ENCODE measurements around the gene ZEB2. TPM values are rescaled to one million over a fixed set of nuclear protein-coding genes. Genes with fewer than 3 reads are reported as not detected.

Gene ZEB2
- total RNA-seq: 10 to 100 TPM; 40.4 to 40.9 TPM

GRCh38 chr2:144519934-144520731 lies at the start of gene ZEB2:
ZEB2 (minus strand) TSS chr2:144520119; CDS start chr2:144517350, 2,769 bp downstream.
- peak; percentile 78 for DNase-seq
- no peaks in the 10 kb centered on the region for H3K9me3 Mint-ChIP-seq (ENCODE audit: low read depth)
- no peak within 1 kb of the TSS for H3K27ac Mint-ChIP-seq
- CTCF ChIA-PET: interaction anchor here (0.7 to 1.7 kb wide), 5 partner anchors 9 to 358 kb away, joined by 3 to 7 read pairs (median 4); no protein-coding TSS in a partner anchor
- peaks cover 36% of the 10 kb centered on the region for H3K27me3 Mint-ChIP-seq
- H3K4me1 Mint-ChIP-seq: peaks cover 27% of the 10 kb centered on the region
- peaks cover 4% of the 10 kb centered on the region for H3K36me3 Mint-ChIP-seq
- H3K4me3 Mint-ChIP-seq: no peak within 1 kb of the TSS
- ATAC-seq: peak; percentile 41

GRCh38 chr2:144567745-144568144 lies 47.8 kb upstream of the ZEB2 start:
- no peak overlapping the region for H3K27ac Mint-ChIP-seq
- no peak for DNase-seq
- H3K36me3 Mint-ChIP-seq: peaks cover 2% of the 10 kb centered on the region
- H3K4me3 Mint-ChIP-seq: no peak overlapping the region
- CTCF ChIA-PET: interaction anchor here (0.7 kb wide), 1 partner anchor 36 kb away, joined by 3 read pairs; no protein-coding TSS in a partner anchor
- H3K27me3 Mint-ChIP-seq: peaks cover 12% of the 10 kb centered on the region
- peaks cover 19% of the 10 kb centered on the region for H3K4me1 Mint-ChIP-seq
- H3K9me3 Mint-ChIP-seq (ENCODE audit: low read depth): no peaks in the 10 kb centered on the region
- ATAC-seq: no peak

- H3K4me1 Mint-ChIP-seq: peaks cover 10% of the 10 kb centered on the region
- CTCF ChIA-PET: interaction anchor here (0.7 kb wide), 1 partner anchor 17 kb away, joined by 3 read pairs; no protein-coding TSS in a partner anchor
- H3K4me3 Mint-ChIP-seq: no peak overlapping the region
These were observed 46.5 kb upstream of the ZEB2 start for GRCh38 chr2:144566448-144566847.

GRCh38 chr2:144560251-144560650 lies 40.3 kb upstream of the ZEB2 start:
- H3K27me3 Mint-ChIP-seq: peaks cover 23% of the 10 kb centered on the region
- CTCF ChIA-PET: no interaction called here
- H3K4me3 Mint-ChIP-seq: no peak overlapping the region
- no peaks in the 10 kb centered on the region for H3K4me1 Mint-ChIP-seq
- DNase-seq (no peak), ATAC-seq (no peak)
- no peaks in the 10 kb centered on the region for H3K36me3 Mint-ChIP-seq
- H3K27ac Mint-ChIP-seq: no peak overlapping the region
- no peaks in the 10 kb centered on the region for H3K9me3 Mint-ChIP-seq (ENCODE audit: low read depth)

More at GRCh38 chr2:144566448-144566847, 46.5 kb upstream of the ZEB2 start:
- no peak overlapping the region for H3K27ac Mint-ChIP-seq
- DNase-seq (no peak), ATAC-seq (no peak)
- H3K27me3 Mint-ChIP-seq: peaks cover 13% of the 10 kb centered on the region
- H3K9me3 Mint-ChIP-seq (ENCODE audit: low read depth): no peaks in the 10 kb centered on the region
- peaks cover 2% of the 10 kb centered on the region for H3K36me3 Mint-ChIP-seq

GRCh38 chr2:144559681-144560080 lies 39.8 kb upstream of the ZEB2 start:
- Mint-ChIP-seq H3K36me3 (no peaks in the 10 kb centered on the region), H3K27me3 (peaks cover 23% of the 10 kb centered on the region), H3K4me3 (no peak overlapping the region), H3K9me3 (ENCODE audit: low read depth) (no peaks in the 10 kb centered on the region), H3K27ac (no peak overlapping the region), H3K4me1 (no peaks in the 10 kb centered on the region)
- CTCF ChIA-PET: no interaction called here
- no peak for ATAC-seq
- DNase-seq: no peak

- H3K9me3 Mint-ChIP-seq (ENCODE audit: low read depth): no peaks in the 10 kb centered on the region
- ATAC-seq (no peak), DNase-seq (no peak)
- CTCF ChIA-PET: no interaction called here
- no peak overlapping the region for H3K27ac Mint-ChIP-seq
- peaks cover under 1% of the 10 kb centered on the region for H3K4me1 Mint-ChIP-seq
- H3K27me3 Mint-ChIP-seq: peaks cover 21% of the 10 kb centered on the region
- no peak overlapping the region for H3K4me3 Mint-ChIP-seq
- no peaks in the 10 kb centered on the region for H3K36me3 Mint-ChIP-seq
These were observed 39.3 kb upstream of the ZEB2 start for GRCh38 chr2:144559242-144559641.

- Mint-ChIP-seq H3K4me1 (peaks cover 17% of the 10 kb centered on the region), H3K27ac (no peak overlapping the region), H3K27me3 (peaks cover 18% of the 10 kb centered on the region), H3K9me3 (ENCODE audit: low read depth) (no peaks in the 10 kb centered on the region), H3K4me3 (no peak overlapping the region), H3K36me3 (no peaks in the 10 kb centered on the region)
- ATAC-seq: no peak
- DNase-seq: no peak
- CTCF ChIA-PET: no interaction called here
These were observed 34.7 kb upstream of the ZEB2 start for GRCh38 chr2:144554492-144555210.

- Mint-ChIP-seq H3K36me3 (no peaks in the 10 kb centered on the region), H3K27ac (no peak overlapping the region), H3K27me3 (peaks cover 15% of the 10 kb centered on the region), H3K4me3 (no peak overlapping the region), H3K9me3 (ENCODE audit: low read depth) (no peaks in the 10 kb centered on the region), H3K4me1 (peaks cover 21% of the 10 kb centered on the region)
- DNase-seq (peak; percentile 46), ATAC-seq (peak; percentile 81)
- CTCF ChIA-PET: no interaction called here
These were observed 33.5 kb upstream of the ZEB2 start for GRCh38 chr2:144553379-144553778.

GRCh38 chr2:144552821-144553220 lies 32.9 kb upstream of the ZEB2 start:
- Mint-ChIP-seq H3K27me3 (peaks cover 13% of the 10 kb centered on the region), H3K9me3 (ENCODE audit: low read depth) (no peaks in the 10 kb centered on the region), H3K27ac (no peak overlapping the region), H3K4me1 (peaks cover 25% of the 10 kb centered on the region), H3K4me3 (no peak overlapping the region), H3K36me3 (no peaks in the 10 kb centered on the region)
- DNase-seq: no peak
- CTCF ChIA-PET: no interaction called here
- no peak for ATAC-seq

- CTCF ChIA-PET: no interaction called here
- Mint-ChIP-seq H3K27ac (no peak overlapping the region), H3K27me3 (peaks cover 10% of the 10 kb centered on the region), H3K4me3 (no peak overlapping the region), H3K36me3 (no peaks in the 10 kb centered on the region), H3K9me3 (ENCODE audit: low read depth) (no peaks in the 10 kb centered on the region), H3K4me1 (peaks cover 25% of the 10 kb centered on the region)
- DNase-seq: no peak
- no peak for ATAC-seq
These were observed 31.0 kb upstream of the ZEB2 start for GRCh38 chr2:144550911-144551310.

- no peaks in the 10 kb centered on the region for H3K9me3 Mint-ChIP-seq (ENCODE audit: low read depth)
- CTCF ChIA-PET: no interaction called here
- H3K4me3 Mint-ChIP-seq: no peak overlapping the region
- DNase-seq: no peak
- H3K27me3 Mint-ChIP-seq: peaks cover 9% of the 10 kb centered on the region
- no peak for ATAC-seq
- H3K4me1 Mint-ChIP-seq: peaks cover 25% of the 10 kb centered on the region
- H3K36me3 Mint-ChIP-seq: no peaks in the 10 kb centered on the region
- no peak overlapping the region for H3K27ac Mint-ChIP-seq
These were observed 30.2 kb upstream of the ZEB2 start for GRCh38 chr2:144550084-144550483.

- H3K4me3 Mint-ChIP-seq: no peak overlapping the region
- DNase-seq (no peak), ATAC-seq (peak; percentile 67)
- peaks cover 20% of the 10 kb centered on the region for H3K4me1 Mint-ChIP-seq
- CTCF ChIA-PET: no interaction called here
- no peaks in the 10 kb centered on the region for H3K9me3 Mint-ChIP-seq (ENCODE audit: low read depth)
- H3K27me3 Mint-ChIP-seq: peaks cover 9% of the 10 kb centered on the region
- H3K36me3 Mint-ChIP-seq: no peaks in the 10 kb centered on the region
- H3K27ac Mint-ChIP-seq: no peak overlapping the region
These were observed 28.7 kb upstream of the ZEB2 start for GRCh38 chr2:144548532-144549191.

- H3K27me3 Mint-ChIP-seq: peaks cover 9% of the 10 kb centered on the region
- no peaks in the 10 kb centered on the region for H3K9me3 Mint-ChIP-seq (ENCODE audit: low read depth)
- CTCF ChIA-PET: no interaction called here
- H3K4me1 Mint-ChIP-seq: peaks cover 14% of the 10 kb centered on the region
- no peak overlapping the region for H3K27ac Mint-ChIP-seq
- H3K4me3 Mint-ChIP-seq: no peak overlapping the region
- ATAC-seq (no peak), DNase-seq (no peak)
- H3K36me3 Mint-ChIP-seq: no peaks in the 10 kb centered on the region
These were observed 28.2 kb upstream of the ZEB2 start for GRCh38 chr2:144548088-144548487.

Measured in activated CD8-positive, alpha-beta memory T cell treated with anti-CD3 and anti-CD28 coated beads, Interleukin-2, amount 10 ng/mL, durations not matched to agents 7 days and 5 days (primary cell).